Measurements from ENCODE around the gene UTP4.

The UTP4 gene

GRCh38 chr16:69109486-69110270 is 22.8 kb upstream of the UTP4 start:
- no peak for TF ChIP-seq EP300 (IDR thresholded peaks at IDR 0.05; ENCODE audit: borderline replicate concordance)
- no peak for TF ChIP-seq ZBTB7A (IDR thresholded peaks at IDR 0.05; ENCODE audit: low read depth)
- TF ChIP-seq NFIC (IDR thresholded peaks at IDR 0.05), result no peak
- no peak for TF ChIP-seq TEAD4 (IDR thresholded peaks at IDR 0.05)
- no peak for TF ChIP-seq USF1 (IDR thresholded peaks at IDR 0.05)
- TF ChIP-seq, protein P1, sequence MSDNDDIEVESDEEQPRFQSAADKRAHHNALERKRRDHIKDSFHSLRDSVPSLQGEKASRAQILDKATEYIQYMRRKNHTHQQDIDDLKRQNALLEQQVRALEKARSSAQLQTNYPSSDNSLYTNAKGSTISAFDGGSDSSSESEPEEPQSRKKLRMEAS (IDR thresholded peaks at IDR 0.05), result no peak
- no peak for TF ChIP-seq EGR1 (IDR thresholded peaks at IDR 0.05)
- TF ChIP-seq FOXM1 (IDR thresholded peaks at IDR 0.05; ENCODE audit: borderline replicate concordance, low read depth), result no peak
- TF ChIP-seq CEBPB (IDR thresholded peaks at IDR 0.05), result no peak
- no peak for TF ChIP-seq RAD21 (IDR thresholded peaks at IDR 0.05; ENCODE audit: low read depth)
- TF ChIP-seq TCF12 (IDR thresholded peaks at IDR 0.05; ENCODE audit: low read depth), result no peak
- TF ChIP-seq YY1 (IDR thresholded peaks at IDR 0.05; ENCODE audit: low read depth), result no peak
- no peak for TF ChIP-seq REST (IDR thresholded peaks at IDR 0.05; ENCODE audit: low read depth)
- no peak for TF ChIP-seq CREB1 (IDR thresholded peaks at IDR 0.05; ENCODE audit: low read depth)
- TF ChIP-seq TAF1 (IDR thresholded peaks at IDR 0.05; ENCODE audit: low read depth), result no peak

- TF ChIP-seq YY1 (IDR thresholded peaks at IDR 0.05; ENCODE audit: low read depth) (no peak), USF1 (IDR thresholded peaks at IDR 0.05) (no peak), TCF12 (IDR thresholded peaks at IDR 0.05; ENCODE audit: low read depth) (no peak), REST (IDR thresholded peaks at IDR 0.05; ENCODE audit: low read depth) (no peak), FOXM1 (IDR thresholded peaks at IDR 0.05; ENCODE audit: borderline replicate concordance, low read depth) (no peak), TEAD4 (IDR thresholded peaks at IDR 0.05) (no peak), EP300 (IDR thresholded peaks at IDR 0.05; ENCODE audit: borderline replicate concordance) (no peak), NFIC (IDR thresholded peaks at IDR 0.05) (no peak), CEBPB (IDR thresholded peaks at IDR 0.05) (no peak), ZBTB7A (IDR thresholded peaks at IDR 0.05; ENCODE audit: low read depth) (no peak)
Measured at GRCh38 chr16:69110406-69110805, 22.0 kb upstream of the UTP4 start.

DNA sequence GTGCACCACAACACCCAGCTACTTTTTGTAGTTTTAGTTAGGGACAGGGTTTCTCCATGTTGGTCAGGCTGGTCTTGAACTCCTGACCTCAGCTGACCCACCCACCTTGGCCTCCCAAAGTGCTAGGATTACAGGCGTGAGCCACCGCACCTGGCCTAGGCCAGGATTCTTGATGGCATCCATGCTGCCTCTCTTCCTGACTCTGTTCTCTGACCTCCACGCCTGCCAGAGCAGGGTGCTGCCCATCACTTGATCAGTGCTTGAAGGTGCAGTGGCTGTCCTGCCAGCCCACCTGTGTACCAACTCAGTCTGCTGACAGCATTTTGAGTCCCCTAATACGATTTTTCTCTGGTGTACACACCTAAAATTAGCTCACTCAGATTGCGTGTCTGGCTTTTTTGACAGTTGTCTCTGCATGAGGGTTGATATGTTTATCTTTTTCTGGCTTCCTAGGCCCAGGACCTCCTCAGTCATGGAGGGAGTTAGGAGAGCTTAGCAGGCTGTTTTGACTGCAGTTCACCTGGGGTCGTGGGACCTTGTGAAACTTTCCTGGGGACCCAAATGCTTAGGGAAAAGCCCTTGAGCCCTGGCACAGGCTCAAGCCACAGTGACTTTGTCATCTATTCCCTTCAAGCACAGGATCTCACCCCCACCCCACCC is 21.1 kb upstream of the UTP4 start:
- TF ChIP-seq YY1 (IDR thresholded peaks at IDR 0.05; ENCODE audit: low read depth), result no peak
- TF ChIP-seq ZBTB7A (IDR thresholded peaks at IDR 0.05; ENCODE audit: low read depth), result no peak
- no peak for TF ChIP-seq NFIC (IDR thresholded peaks at IDR 0.05)
- no peak for TF ChIP-seq TAF1 (IDR thresholded peaks at IDR 0.05; ENCODE audit: low read depth)
- no peak for TF ChIP-seq CREB1 (IDR thresholded peaks at IDR 0.05; ENCODE audit: low read depth)
- no peak for TF ChIP-seq EP300 (IDR thresholded peaks at IDR 0.05; ENCODE audit: borderline replicate concordance)
- TF ChIP-seq CEBPB (IDR thresholded peaks at IDR 0.05), result no peak
- no peak for TF ChIP-seq RAD21 (IDR thresholded peaks at IDR 0.05; ENCODE audit: low read depth)
- TF ChIP-seq FOXM1 (IDR thresholded peaks at IDR 0.05; ENCODE audit: borderline replicate concordance, low read depth), result no peak
- TF ChIP-seq, protein P1 (IDR thresholded peaks at IDR 0.05), result no peak
- no peak for TF ChIP-seq USF1 (IDR thresholded peaks at IDR 0.05)
- TF ChIP-seq EGR1 (IDR thresholded peaks at IDR 0.05), result no peak

DNA sequence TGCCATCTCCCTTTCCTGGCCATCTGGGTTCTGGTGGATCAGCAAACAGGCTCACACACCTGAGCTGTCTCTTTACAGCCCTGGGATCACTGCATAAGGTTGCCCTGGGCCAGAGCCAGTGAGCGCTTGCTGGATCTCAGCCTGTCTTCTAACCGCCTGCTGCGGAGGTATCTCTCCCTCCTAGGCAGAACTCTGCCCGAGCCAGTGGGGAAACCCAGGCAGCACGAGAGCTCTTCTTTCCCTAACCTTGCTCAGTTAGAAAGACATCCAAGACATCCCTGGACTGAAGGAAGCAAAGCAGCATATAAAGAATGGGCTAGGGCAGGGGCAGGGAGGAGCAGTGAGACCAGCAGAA is 20.6 kb upstream of the UTP4 start:
- TF ChIP-seq, protein P1 (IDR thresholded peaks at IDR 0.05), result no peak
- TF ChIP-seq CEBPB (IDR thresholded peaks at IDR 0.05) (no peak), TEAD4 (IDR thresholded peaks at IDR 0.05) (no peak), TCF12 (IDR thresholded peaks at IDR 0.05; ENCODE audit: low read depth) (no peak), USF1 (IDR thresholded peaks at IDR 0.05) (no peak), EGR1 (IDR thresholded peaks at IDR 0.05) (no peak), YY1 (IDR thresholded peaks at IDR 0.05; ENCODE audit: low read depth) (no peak), CREB1 (IDR thresholded peaks at IDR 0.05; ENCODE audit: low read depth) (no peak)
